Islet of Langerhans (tissue), 1 donor: ENCODE measurements around the gene SLF2.

ENCODE experiments used
- FAIRE-seq: peaks from one replicate; lab custom pipeline; 2011; peaks lifted over from hg19 to GRCh38; lab: Jason Lieb, UNC

SLF2 gene

GRCh38 chr10:100982916-100983830 is 70.4 kb downstream of the SLF2 start:
- no peak for FAIRE-seq

DNA sequence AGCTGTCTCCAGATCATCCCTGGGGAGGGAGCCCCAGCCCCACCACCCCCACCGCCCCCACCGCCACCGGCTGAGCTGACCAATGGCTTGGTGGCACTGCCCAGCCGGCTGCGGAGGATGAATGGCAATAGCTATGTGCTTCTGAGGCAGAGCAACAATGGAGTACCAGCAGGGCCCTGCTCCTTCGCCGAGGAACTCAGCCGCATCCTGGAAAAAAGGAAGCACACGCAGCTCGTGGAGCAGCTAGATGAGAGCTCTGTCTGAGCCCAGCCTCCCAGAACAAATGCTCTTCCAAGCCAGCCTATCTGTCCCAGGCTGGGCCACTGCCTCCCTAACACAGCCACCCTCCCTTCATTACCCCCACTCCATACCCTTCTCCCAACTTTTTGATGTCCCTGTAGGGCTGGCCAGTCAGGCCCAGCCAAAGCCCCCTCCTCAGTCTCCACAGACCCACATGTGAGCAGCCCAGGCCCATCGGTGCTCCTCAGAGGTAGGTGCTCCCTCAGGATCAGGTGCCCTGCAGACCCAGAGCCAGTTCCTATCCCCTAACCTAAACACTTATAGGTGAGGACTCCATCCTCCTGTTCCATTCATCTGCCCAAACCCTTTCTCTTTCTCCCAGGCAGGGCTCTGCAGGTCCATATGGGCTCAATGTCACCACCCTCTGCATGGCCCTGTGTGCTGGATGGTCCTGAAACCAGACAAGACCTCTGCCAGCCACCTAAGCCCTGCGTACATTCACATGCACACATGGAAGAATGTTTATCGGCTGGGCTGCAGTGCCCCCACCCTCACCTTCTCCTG is 71.3 kb downstream of the SLF2 start:
- FAIRE-seq = no peak

GRCh38 chr10:100984672-100985177 is 72.0 kb downstream of the SLF2 start:
- no peak for FAIRE-seq

DNA sequence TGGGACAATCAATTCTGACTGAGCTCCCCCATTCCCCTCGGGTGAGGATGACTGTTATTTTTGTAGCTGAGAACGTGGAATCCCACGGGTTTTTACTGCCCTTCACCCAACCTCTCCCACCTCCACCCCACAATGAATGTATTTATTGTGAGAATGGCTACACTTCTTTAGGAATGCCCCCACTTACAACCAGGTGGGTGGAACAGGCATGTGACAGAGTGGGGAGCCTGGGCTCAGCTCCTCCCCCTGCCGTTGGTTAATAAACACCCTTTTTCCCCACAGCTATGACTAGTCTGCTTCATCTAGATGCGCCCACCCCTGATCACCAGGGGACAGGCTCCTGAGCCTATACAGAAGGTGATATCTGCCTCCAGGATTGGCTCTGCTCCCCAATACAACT is 72.6 kb downstream of the SLF2 start:
- FAIRE-seq = no peak

DNA sequence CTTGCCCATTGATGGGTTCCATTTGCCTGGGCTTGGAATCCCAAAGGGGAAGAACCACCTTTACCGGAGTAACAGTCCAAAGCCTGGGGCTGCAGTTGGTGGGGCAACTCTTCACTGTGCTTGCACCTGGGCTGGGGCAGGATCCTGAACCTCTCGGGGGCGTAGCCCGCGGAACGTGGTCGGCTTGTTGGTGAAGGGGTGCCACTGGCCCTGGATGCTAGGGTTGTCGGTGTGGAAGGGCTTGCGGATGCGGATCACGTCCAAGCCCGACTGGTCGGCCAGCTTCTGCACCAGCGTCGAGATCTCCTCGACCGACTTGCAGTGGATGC is 73.8 kb downstream of the SLF2 start:
- FAIRE-seq = no peak

GRCh38 chr10:100986952-100987684 is 74.4 kb downstream of the SLF2 start, which contains the start of the genes MRPL43 and TWNK:
MRPL43 (minus strand) TSS chr10:100987497; CDS start chr10:100987443, 54 bp downstream.
TWNK (plus strand) TSS chr10:100987543; CDS start chr10:100988211, 668 bp downstream.
- FAIRE-seq = no peak

GRCh38 chr10:100987685-100988049 is 74.9 kb downstream of the SLF2 start:
- FAIRE-seq = no peak

DNA sequence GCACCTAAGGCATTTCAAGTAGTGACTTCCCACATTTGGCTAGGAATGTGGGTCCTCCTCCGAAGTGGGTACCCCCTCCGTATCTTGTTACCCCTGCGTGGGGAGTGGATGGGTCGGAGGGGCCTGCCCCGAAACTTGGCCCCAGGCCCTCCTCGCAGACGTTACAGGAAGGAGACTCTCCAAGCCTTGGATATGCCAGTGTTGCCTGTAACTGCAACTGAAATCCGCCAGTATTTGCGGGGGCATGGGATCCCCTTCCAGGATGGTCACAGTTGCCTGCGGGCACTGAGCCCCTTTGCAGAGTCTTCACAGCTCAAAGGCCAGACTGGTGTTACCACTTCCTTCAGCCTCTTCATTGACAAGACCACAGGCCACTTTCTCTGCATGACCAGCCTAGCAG is 75.4 kb downstream of the SLF2 start:
- no peak for FAIRE-seq

- no peak for FAIRE-seq
Measured at GRCh38 chr10:100989088-100989487, 76.3 kb downstream of the SLF2 start.

GRCh38 chr10:100993986-100994708 is 81.4 kb downstream of the SLF2 start:
- FAIRE-seq = peak; percentile 53

GRCh38 chr10:100995181-100995580 is 82.4 kb downstream of the SLF2 start:
- no peak for FAIRE-seq

DNA sequence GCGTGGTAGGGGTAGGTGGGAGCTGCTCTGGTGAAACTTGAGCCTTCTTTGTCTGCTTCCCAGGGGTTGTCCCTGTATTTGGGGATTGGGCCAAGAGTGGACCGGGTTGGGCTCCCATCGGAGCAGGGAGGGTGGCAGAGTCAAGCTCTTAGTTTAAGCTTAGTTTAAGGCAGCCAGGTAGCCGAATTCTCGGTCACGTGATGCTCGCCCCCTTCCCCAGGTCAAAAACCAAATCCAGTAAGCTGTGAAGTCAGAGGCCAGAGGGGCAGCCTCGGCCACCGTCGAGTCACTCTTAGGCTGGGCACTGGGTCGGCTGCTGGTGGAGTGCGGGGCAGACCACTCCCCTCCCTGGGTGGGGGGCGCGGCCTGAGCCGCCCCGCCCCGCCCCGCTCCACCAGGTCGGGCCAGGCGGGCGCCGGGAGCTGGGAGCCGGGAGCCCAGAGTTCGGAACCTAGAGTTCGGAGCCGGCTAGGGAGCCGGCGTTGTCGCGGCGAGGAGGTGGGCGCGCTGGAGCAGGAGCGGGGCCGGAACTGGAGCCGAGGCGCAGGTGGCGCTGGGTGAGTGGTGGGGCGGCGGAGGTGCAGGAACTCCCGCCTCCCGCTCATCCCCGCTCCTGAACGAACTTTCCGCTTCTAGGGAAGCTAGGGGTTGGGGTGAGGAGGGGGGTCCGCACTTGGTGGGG is 84.1 kb downstream of the SLF2 start:
- no peak for FAIRE-seq

DNA sequence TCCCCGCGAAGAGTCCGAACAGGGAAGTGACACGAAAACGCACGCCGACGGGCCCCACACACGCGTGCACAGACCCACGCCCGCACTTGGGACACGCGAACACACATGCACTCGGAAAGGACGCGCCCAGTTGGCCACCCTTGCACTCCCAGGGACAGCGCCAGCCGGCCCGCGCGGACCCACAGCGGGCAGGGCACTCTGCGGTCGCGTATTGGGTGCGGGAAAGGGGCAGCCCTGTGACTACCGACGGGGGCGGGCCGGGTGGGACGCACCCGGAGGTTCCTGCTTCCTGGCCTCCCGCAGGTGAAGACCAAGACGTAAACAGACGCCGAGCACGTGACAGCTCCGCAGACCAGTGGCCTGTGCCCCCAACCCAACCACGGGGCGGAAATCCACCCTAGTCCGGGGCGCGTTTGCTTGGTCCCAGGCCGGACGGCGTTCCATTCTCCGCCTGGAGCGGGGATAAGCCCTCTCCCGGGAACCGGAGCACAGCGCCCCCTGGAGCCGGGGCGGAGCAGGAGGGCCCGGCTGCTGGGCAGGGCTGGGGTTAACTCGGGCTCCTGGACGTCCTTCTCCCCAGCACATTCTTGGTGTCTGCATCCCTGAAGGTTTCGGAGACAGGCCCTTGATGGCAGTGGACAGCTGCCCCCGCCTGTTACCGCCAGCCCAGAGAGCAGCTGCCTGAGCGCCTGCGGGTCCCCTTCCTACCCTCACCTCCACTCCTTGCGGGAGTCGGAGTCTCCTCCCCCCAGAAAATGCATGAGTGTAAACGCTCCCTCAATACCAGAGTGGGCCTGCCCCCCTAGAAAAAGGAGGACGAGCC is 84.8 kb downstream of the SLF2 start:
- no peak for FAIRE-seq

DNA sequence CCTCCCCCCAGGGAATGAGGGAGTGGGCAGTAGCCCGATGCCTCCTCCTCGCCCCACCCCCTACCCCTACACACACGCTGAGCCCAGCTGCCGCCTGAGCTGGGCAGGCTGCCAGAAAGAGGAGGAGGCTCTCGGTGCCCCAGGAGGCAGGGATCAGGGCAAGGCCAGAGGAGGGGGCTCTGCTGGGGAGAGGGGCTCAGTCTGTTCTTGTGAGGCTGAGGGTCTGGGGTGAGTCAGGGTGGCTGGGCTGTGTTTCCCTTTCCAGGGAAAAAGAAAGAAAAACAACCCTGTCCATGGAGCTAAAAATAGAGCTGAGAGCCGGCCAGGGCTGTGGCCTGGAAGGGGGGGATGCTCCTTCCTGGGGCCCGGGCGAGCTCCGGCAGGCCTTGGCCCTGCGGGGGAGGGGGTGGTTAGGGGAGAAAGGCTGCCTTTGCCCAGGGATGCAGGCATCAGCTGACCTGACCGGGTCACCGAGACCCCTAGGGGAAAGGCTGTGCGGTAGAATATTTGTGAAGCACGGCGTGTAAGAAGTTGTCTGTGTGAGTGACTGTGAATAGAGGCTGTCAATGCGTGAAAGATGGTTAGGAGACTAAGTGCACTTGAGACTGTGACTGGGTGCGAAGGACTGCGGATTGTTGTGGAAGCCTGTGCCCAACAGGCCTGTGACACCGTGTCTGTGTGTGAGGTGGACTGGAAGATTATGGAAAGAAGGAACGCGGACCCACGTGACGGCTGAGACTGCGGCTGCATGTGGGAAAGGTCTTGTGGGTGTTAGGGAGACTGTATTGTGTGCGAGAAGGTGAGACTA is 85.6 kb downstream of the SLF2 start:
- FAIRE-seq = no peak

- no peak for FAIRE-seq
Measured at GRCh38 chr10:100998991-100999741, 86.4 kb downstream of the SLF2 start.

- no peak for FAIRE-seq
Measured at GRCh38 chr10:100999742-101000126, 87.0 kb downstream of the SLF2 start, which contains the start of gene LZTS2. LZTS2 (plus strand) TSS chr10:100999808; CDS start chr10:101002539, 2,731 bp downstream.

- FAIRE-seq = no peak
Measured at GRCh38 chr10:101000127-101000914, 87.6 kb downstream of the SLF2 start.
